PC-3 (cell line): ENCODE data around the gene LSG1.

Experiments
- EZH2 ChIP-seq: fragments of 300-600 bp; sonication (generic); IDR thresholded peaks from one replicate; pipeline ENCODE4 v1.6.1; 2017; ENCODE audit warnings: antibody characterized with exemption, mild to moderate bottlenecking, low read length; ENCODE audit not compliant: unreplicated experiment
- EZH2phosphoT487 ChIP-seq: fragments of 300-600 bp; sonication (generic); IDR thresholded peaks from 2 replicates; pipeline ENCODE4 v1.6.1; 2018; ENCODE audit warnings: mild to moderate bottlenecking, antibody characterized with exemption, low read length, borderline replicate concordance
- TF ChIP-seq, protein P1 (sequence below): fragments of 300-600 bp; sonication (generic); conservative IDR thresholded peaks from 2 replicates; pipeline ENCODE4 v1.5.1; 2017; ENCODE audit warnings: antibody characterized with exemption, low read depth, mild to moderate bottlenecking, low read length

DNA sequence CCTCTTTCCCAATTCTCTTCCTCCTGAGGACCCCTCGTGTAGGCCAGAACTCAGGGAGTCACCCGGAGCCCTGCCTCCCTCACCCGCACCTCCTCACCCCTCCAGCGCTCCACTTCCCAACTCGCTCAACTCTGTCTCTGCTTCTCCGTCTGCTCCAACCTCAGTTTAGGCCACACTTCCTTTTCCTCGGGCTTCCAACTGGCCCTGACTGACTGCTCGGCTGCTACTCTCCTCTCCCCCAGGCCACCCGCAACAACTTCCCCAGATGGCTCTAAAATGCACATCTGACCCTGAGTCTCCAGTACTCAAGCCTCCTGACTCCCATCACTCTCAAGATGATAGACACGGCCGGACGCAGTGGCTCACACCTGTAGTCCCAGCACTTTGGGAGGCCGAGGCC lies 62.4 kb downstream of the LSG1 start:
- TF ChIP-seq, protein P1, sequence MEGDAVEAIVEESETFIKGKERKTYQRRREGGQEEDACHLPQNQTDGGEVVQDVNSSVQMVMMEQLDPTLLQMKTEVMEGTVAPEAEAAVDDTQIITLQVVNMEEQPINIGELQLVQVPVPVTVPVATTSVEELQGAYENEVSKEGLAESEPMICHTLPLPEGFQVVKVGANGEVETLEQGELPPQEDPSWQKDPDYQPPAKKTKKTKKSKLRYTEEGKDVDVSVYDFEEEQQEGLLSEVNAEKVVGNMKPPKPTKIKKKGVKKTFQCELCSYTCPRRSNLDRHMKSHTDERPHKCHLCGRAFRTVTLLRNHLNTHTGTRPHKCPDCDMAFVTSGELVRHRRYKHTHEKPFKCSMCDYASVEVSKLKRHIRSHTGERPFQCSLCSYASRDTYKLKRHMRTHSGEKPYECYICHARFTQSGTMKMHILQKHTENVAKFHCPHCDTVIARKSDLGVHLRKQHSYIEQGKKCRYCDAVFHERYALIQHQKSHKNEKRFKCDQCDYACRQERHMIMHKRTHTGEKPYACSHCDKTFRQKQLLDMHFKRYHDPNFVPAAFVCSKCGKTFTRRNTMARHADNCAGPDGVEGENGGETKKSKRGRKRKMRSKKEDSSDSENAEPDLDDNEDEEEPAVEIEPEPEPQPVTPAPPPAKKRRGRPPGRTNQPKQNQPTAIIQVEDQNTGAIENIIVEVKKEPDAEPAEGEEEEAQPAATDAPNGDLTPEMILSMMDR = no peak
- no peak for TF ChIP-seq EZH2
- no peak for TF ChIP-seq EZH2phosphoT487
